Prostate gland (tissue), 2 donors: ENCODE measurements around the gene GPRC5D. TPM values are rescaled to one million over a fixed set of nuclear protein-coding genes. Genes with fewer than 3 reads are reported as not detected.
A peak's percentile ranks its signal among the peaks of the same experiment; 100 is the strongest.

Experiments used
- DNase-seq: peaks from one replicate; pipeline ENCODE4 v3.0.0-alpha.2; 2019; ENCODE audit warnings: low spot score
- H3K27ac ChIP-seq, 2 donors: fragments of 200-600 bp; sonication (generic); 2 replicates each; pipeline ENCODE4 v1.5.1; 2017 to 2019
- H3K27me3 ChIP-seq: fragments of 200-600 bp; sonication (generic); replicated peaks from 2 replicates; pipeline ENCODE4 v1.5.1; 2019; ENCODE audit not compliant: insufficient read depth
- H3K36me3 ChIP-seq, 2 donors: fragments of 200-600 bp; sonication (generic); 1 replicate in 1 of 2; 2 replicates in 1 of 2; pipeline versions ENCODE4 v1.5.1 to v1.8.1; 2017 to 2019
- H3K4me1 ChIP-seq: fragments of 200-600 bp; sonication (generic); replicated peaks from 2 replicates; pipeline ENCODE4 v1.5.1; 2019
- H3K4me3 ChIP-seq, 2 donors: fragments of 200-600 bp; sonication (generic); 2 replicates each; pipeline ENCODE4 v1.5.1; 2017 to 2019
- H3K9me3 ChIP-seq: fragments of 200-600 bp; sonication (generic); 2 replicates; pipeline ENCODE4 v1.5.1; 2017
- CTCF ChIP-seq, 4 experiments: fragments of 200-600 bp in 2 of 4; fragments of 450-650 bp in 2 of 4; sonication (generic) in 2 of 4; IDR thresholded peaks; 1 replicate in 3 of 4; 2 replicates in 1 of 4; pipeline ENCODE4 v1.5.1; 2016 to 2019; ENCODE audit warnings: antibody characterized with exemption in 4 of 4, mild to moderate bottlenecking in 2 of 4, moderate library complexity in 2 of 4
- POLR2A ChIP-seq: fragments of 450-650 bp; IDR thresholded peaks from one replicate; pipeline ENCODE4 v1.6.1; 2016; ENCODE audit warnings: antibody characterized with exemption, mild to moderate bottlenecking
- POLR2AphosphoS5 ChIP-seq: sonication (generic); formaldehyde crosslinking; IDR thresholded peaks from one replicate; pipeline ENCODE4 v1.6.1; 2017; ENCODE audit warnings: antibody characterized with exemption
- WGBS: methylation state at CpG from one replicate; pipeline ENCODE4 v1.1.5; 2018; 5-methylcytosine and 5-hydroxymethylcytosine counted together
- intact Hi-C: fragments of 100-400 bp; cut with DNase I; formaldehyde crosslinking; loops from one replicate; pipeline ENCODE4 v1.14.2; 2022
- total RNA-seq, 2 donors: library from RNA; depleted of rRNA; stranded (reverse); fragments of >200 nt; gene quantifications; one replicate each; pipeline ENCODE4 v1.1.0, GENCODE V29; 2016

GPRC5D gene
- total RNA-seq, 2 donors from 2014 or later, result not detected

- intact Hi-C loops, result no loop called here
- Histone ChIP-seq H3K9me3 (no peaks in the 10 kb centered on the region), H3K4me3 (no peak overlapping the region), H3K27me3 (no peaks in the 10 kb centered on the region), H3K4me1 (no peaks in the 10 kb centered on the region), H3K27ac (no peak overlapping the region), H3K36me3 (no peaks in the 10 kb centered on the region)
- no peak for DNase-seq
- WGBS, result 68% methylated on average over 2 of the region's 2 CpGs
- TF ChIP-seq POLR2AphosphoS5 (no peak), POLR2A (no peak), CTCF (IDR thresholded peaks at IDR 0.05) (no peak)
Observed at GRCh38 chr12:12896260-12896659, 55.7 kb downstream of the GPRC5D start.

- intact Hi-C loops, result no loop called here
- H3K27ac ChIP-seq, result no peak overlapping the region
- no peaks in the 10 kb centered on the region for H3K9me3 ChIP-seq
- no peaks in the 10 kb centered on the region for H3K4me1 ChIP-seq
- no peaks in the 10 kb centered on the region for H3K36me3 ChIP-seq
- WGBS, result 94% methylated on average over 5 of the region's 5 CpGs
- no peak for TF ChIP-seq POLR2A
- TF ChIP-seq CTCF (IDR thresholded peaks at IDR 0.05), result no peak
- TF ChIP-seq POLR2AphosphoS5, result no peak
- no peaks in the 10 kb centered on the region for H3K27me3 ChIP-seq
- DNase-seq, result no peak
- no peak overlapping the region for H3K4me3 ChIP-seq
Observed at GRCh38 chr12:12893438-12893837, 58.5 kb downstream of the GPRC5D start.

GRCh38 chr12:12892681-12893141, 59.3 kb downstream of the GPRC5D start:
- Histone ChIP-seq H3K4me3 (no peak overlapping the region), H3K4me1 (no peaks in the 10 kb centered on the region), H3K9me3 (no peaks in the 10 kb centered on the region), H3K27me3 (no peaks in the 10 kb centered on the region), H3K36me3 (no peaks in the 10 kb centered on the region), H3K27ac (no peak overlapping the region)
- WGBS, result 63% methylated on average over 10 of the region's 10 CpGs
- intact Hi-C loops, result no loop called here
- DNase-seq, result no peak
- TF ChIP-seq POLR2A (no peak), POLR2AphosphoS5 (no peak), CTCF (IDR thresholded peaks at IDR 0.05) (no peak)

DNA sequence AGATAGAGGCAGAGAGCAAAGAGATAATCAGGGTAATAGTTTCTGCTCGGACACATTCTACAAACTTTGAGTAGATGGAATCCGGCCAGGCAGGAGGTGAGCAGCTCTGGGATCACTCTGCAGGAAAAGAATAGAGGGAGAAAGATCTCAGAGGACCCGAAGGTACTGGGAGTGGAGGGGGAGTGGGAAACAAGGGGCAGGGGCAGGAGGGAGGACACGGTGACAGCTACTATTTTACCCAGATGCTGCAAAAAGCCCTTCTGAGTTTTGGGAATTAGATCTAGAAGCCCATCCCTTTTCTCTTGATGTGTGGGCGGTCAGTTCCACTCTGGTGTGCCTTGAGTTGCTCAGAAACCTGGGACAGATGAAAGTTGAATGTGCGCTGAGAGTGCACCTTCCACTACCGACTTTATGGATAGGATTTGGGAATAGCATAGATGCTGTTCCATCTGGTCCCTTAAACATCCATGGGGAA, 60.1 kb downstream of the GPRC5D start:
- no peaks in the 10 kb centered on the region for H3K36me3 ChIP-seq
- H3K4me1 ChIP-seq, result no peaks in the 10 kb centered on the region
- H3K4me3 ChIP-seq, result peak overlapping the region; percentile 41 to 44
- intact Hi-C loops, result no loop called here
- no peaks in the 10 kb centered on the region for H3K27me3 ChIP-seq
- no peak for DNase-seq
- peak overlapping the region; percentile 75 to 82 for H3K27ac ChIP-seq
- WGBS, result 38% methylated on average over 7 of the region's 7 CpGs
- H3K9me3 ChIP-seq, result no peaks in the 10 kb centered on the region
- TF ChIP-seq POLR2A, result no peak
- no peak for TF ChIP-seq CTCF (IDR thresholded peaks at IDR 0.05)
- TF ChIP-seq POLR2AphosphoS5, result no peak

DNA sequence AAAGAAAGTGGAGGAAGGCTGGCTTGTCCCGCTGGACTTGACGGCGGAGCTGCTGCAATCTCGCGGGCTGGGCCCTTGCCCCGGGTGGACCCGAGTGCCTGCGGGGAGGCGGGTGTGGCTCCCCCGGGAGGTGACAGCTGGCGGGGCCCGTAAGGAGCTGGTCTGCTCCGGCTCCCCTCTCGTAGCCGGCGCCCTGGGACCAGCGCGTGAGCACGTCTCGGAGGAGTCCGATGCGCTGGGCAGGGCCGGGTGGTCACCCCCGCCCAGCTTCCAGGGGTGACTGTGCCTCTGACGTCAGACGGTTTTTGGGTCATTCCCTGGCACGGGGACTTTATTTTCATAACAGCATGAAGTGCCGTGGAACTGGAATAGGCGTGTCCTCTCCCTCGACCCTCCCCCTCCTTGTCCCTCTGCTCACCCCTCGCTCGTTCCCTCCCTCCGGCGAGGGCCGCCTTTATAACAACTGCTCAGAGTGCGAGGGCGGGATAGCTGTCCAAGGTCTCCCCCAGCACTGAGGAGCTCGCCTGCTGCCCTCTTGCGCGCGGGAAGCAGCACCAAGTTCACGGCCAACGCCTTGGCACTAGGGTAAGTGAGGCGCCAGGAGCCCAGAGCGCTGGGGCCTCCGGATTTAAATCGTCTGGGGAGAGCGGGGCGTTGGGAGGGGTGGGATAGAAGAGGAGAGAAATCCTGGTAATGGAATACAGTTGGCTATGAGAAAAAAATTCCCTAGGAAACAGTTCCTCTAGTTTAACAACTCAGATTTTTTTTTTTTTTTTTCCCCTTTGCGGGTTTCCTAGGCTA, 60.7 kb downstream of the GPRC5D start, which contains the start of gene GPRC5A:
Gene GPRC5A (plus strand): TSS at position 483 of the 801 bp plus-strand sequence. CDS start 16,688 bp downstream, outside the sequence.
- WGBS, result 1% methylated on average over 48 of the region's 50 CpGs
- Histone ChIP-seq H3K36me3 (no peaks in the 10 kb centered on the region), H3K4me3 (peak within 1 kb of the TSS; percentile 41 to 44), H3K9me3 (no peaks in the 10 kb centered on the region), H3K4me1 (no peaks in the 10 kb centered on the region), H3K27me3 (no peaks in the 10 kb centered on the region), H3K27ac (peak within 1 kb of the TSS; percentile 75 to 82)
- TF ChIP-seq POLR2A, result peak; percentile 82
- peak; percentile 73 for TF ChIP-seq POLR2AphosphoS5
- TF ChIP-seq CTCF (IDR thresholded peaks at IDR 0.05), result peak in 1 of 4 experiments; percentile 32
- intact Hi-C loops, result no loop called here
- peak; percentile 81 for DNase-seq
